GM21723 (cell line): ENCODE results near the gene HOXA6.

Experiments
- ATAC-seq: cut with Tn5 transposase; IDR thresholded peaks from one replicate; pipeline ENCODE4 v1.9.1; 2021; ENCODE audit warnings: mild to moderate bottlenecking, moderate library complexity; ENCODE audit not compliant: unreplicated experiment

HOXA6 gene

DNA sequence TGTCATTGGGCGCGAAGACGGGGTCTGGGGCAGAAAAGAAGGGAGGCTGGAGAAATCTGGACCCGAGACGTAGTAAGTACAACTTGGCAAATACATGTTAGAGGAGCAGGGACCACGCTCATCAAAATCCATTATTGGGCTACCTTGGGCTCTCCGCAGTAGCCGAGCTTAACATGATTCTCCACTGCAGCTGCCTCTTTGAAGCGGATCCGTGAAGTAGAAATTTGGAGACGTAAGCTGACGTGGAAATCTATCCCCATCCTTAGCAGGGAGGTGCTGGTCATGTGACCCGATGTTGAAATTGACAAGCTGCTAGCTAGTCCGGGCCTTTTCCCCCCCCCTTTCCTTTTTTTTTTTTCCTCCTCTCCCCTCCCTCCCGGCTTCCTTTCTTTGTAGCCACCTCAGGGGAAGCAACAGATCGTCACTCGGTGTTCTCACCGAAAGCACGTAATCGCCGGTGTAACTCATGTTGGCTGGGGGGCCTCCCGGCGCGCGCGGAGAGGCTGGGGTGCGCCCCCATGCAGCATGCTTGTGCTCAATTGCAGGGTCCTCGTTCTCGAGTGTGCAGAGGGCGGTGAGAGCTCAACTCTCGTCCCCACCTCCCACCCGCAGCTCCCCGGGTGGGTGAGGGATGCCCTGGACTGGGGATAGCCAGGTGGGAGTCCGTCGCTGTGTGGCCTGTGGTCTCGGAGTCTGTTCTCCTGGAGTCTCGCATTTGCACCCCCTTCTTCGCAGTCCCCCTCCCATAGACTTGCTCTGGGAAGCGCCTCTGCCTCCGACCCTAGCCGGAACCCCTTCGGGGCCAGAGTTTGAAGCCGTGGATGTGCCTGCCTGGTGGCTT, 37.7 kb upstream of the HOXA6 start, which contains the start of gene HOXA11:
Gene HOXA11, minus strand, starts transcription at position 220 of the 841 bp plus-strand sequence. Its CDS starts 88 bp downstream, at position 132.
- no peak for ATAC-seq

DNA sequence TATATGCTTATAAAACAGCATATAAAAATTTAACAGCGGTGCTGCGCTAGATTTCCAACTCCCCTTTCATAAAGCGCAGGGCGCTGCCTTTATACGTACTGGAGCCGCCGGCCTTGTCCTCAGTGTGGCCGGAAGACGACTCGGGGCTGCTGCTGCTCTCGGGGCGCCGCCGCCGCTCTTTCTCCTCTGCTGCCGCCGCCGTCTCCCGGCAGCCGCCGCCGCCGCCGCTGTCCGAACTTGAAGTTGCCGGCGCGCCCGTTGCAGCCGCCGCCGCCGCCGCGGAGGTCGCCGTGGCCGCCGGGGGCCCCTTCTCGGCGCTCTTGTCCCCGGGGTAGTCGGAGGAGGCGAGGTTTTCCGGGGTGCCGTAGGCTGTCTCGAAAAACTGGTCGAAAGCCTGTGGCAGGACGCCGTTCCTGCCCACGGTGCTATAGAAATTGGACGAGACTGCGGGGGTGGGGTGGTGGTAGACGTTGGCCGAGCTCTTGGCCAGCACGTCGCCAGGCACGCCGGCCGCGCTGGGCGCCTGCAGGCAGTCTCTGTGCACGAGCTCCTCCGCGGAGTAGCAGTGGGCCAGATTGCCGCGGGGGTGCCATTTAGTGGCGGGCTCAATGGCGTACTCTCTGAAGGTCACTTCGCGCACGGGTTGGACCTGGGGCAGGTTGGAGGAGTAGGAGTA, 36.9 kb upstream of the HOXA6 start:
- no peak for ATAC-seq

GRCh38 chr7:27183682-27184336, 36.2 kb upstream of the HOXA6 start:
- no peak for ATAC-seq

DNA sequence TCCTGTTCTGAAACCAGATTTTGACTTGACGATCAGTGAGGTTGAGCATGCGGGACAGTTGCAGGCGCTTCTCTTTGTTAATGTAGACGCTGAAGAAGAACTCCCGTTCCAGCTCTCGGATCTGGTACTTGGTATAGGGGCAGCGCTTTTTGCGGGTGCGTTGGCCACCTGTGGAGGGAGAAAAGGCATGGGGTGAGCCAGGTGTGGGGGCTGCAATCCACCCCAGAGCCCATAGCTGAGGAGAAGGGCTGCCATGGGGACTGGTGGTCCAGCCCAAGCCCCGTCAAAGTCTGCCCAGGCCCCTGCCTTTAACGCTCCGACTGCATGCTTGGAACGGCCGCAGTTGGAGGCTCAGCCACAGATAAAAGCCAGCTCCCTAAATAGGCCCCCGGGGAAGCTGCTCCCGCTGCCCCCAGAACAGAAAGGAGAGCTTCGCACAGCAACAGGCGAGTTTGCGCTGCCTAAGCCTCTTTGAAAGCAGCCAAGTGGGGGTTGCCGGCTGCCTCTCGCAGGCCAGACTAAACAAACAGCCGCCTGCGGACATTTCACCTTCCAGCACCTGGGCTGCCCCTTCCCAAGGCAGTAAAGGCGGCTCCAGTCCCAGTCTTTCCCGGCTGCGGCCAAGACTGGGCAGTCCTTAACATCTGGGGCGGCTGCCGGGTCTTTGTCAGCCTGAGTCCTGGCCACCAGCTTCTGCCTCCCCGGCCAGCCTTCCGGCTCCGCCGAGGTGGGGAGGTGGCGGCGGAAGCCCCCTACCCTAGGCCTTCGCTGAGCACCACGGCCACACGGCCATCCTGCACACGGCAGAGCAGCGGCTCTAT, 35.5 kb upstream of the HOXA6 start:
- no peak for ATAC-seq

DNA sequence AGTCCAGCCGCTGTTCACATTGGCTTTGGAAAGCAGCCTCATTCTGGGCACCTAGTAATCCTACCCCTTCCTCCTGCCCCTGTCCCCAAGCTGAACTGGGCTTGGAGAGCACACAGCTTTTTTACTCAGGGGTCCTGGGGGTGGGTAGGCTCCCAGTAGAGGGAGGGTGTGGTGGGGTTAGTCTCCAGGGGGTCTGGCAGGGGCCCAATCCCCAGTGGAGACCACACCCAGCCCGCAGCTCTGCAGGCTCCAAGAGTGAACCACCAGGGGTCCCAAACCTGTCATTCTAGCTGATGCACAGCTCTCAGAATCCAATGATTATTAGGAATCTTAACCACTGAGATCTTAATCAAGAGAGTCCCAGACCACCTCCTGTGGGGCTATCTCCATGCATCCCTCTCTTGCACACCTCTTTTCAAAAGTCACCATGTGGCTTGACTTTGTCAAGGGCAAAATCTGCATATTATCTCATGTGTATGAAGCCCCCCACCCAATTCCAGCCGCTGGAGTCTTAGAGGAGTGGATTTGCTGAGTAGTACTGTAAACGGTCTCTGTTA, 34.8 kb upstream of the HOXA6 start:
- ATAC-seq, result no peak

DNA sequence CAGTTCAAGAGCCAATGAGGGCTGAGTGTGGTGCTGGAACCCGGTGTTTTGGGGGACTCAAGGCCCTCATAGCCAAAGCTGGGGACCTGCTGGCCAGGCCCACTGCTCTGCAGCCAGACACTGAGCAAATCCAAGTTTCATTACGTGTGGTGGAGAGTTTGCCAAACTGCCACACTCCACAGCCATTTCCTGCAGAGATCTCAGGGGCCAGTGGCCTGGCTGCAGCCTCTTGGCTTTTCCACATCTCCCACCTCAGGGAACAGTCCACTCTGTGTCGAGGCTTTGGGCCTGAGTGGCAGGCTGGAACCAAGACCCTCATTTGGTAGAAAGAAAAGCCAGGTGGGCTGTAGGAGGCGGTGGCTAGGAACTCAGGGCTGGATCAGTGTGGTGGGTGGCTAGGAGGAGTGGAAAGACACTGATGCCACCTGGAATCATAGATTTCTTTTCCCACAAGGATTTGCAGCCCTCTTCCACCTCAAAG, 34.3 kb upstream of the HOXA6 start:
- ATAC-seq, result no peak

GRCh38 chr7:27180431-27181420, 33.2 kb upstream of the HOXA6 start:
- no peak for ATAC-seq

- ATAC-seq, result no peak
Measured at GRCh38 chr7:27179503-27180430, 32.2 kb upstream of the HOXA6 start.

DNA sequence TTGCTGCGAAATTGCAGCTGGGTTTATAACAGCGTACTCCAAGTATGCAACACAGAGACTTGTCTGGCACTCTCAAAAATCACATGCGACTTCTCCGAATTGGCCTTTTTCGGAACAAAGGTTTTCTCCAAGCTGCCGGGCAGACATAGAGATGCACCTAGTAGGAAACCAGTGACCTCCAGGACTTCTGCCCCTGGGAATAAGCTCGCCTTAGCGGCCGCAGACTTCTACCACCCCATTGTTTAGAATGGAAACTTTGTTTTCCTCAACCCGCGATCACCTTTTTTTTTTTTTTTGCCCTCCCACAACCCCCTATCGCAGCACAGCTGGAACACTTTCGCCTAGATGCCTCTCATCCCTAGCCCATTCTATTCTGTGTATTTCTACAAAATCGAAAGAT, 31.5 kb upstream of the HOXA6 start:
- ATAC-seq, result no peak

DNA sequence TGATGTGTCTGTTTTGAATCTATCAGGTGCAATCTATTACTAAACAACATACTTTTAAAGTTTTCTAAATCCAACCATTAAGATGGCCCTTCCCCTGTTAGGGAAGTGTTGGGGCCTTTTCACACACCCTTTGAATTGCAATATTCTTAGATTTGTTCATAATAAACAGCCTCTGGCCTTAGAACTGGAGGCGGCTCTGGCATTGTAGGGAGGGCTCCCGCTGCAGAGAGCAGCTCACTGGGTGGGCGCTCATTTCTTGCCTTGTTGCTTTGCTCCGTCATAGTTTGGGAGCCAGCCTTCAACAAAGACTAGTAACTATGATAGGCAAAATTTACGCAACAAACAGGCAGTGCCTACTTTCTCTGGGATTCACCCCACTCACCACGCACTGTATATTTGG, 30.8 kb upstream of the HOXA6 start:
- ATAC-seq, result no peak

DNA sequence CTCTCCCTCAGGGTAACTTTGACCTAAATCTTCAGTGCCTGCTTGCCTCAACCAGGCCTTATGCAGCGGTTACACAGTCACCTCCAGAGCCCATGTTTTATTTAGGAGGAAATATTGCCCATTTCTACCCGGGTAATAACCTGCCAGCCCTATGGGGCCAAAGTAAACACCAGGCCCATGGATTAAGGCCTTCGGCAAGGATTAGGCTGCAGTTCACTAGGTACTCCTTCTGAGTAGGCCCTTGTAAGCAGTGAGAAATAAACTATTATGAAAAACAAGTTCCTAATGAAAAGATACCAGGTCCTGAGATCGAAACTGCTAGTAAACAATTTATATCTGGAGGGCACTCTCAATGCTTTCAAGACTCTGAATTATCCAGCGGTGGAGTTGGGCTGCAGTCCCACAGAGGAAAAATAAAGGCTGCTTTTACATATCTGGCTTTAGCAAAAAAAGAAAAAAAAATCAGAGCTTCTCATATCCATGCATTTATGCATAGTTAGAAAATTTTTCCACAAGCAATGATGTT, 30.3 kb upstream of the HOXA6 start:
- ATAC-seq, result no peak

GRCh38 chr7:27176962-27177794, 29.6 kb upstream of the HOXA6 start:
- ATAC-seq, result no peak

- no peak for ATAC-seq
Measured at GRCh38 chr7:27176524-27176845, 28.9 kb upstream of the HOXA6 start.

GRCh38 chr7:27175626-27176523, 28.3 kb upstream of the HOXA6 start:
- no peak for ATAC-seq

DNA sequence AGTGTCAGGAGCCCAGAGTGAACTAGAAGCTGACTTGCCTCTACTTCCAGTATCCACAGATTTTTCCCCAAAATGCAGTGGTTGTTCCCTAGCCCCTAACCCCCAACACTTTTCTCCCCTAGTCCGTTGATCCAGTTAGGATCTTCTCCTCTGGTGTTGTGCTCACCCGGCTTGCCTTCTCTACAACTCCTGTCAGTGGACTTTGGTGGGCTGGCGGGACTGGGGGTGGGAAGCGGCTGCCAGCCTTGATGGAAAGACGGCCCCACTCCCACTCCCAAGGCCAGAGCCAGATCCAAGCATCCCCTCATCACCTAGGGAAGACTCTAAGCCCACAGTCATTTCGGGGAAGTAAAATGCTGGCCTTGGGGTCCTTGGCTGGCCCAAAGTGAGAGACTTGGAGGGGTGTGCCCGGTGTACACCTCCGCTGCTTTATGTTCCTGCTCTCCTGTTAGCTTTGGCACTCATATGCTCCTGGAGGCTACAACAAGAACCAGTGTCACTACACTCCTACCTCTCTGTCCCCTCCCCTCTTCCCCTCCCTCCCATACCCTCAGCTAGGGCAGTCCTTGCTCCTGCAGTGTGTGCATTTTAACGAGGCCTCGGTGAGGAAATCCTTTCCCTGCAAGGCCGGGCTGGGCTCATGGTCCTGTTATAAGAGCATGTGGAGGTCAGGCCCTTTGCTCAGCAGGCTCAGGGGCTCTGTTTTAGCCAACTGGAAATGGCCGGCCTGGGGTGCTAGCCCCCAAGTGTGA, 27.5 kb upstream of the HOXA6 start:
- no peak for ATAC-seq
